Measurements from ENCODE around the gene TRIM2.

GRCh38 chr4:153292897-153293741, 88.9 kb downstream of the TRIM2 start:
- no peak for TF ChIP-seq CTCF (IDR thresholded peaks at IDR 0.05)
- TF ChIP-seq POLR2A (IDR thresholded peaks at IDR 0.05), result no peak

All from uterus (tissue), 2 donors.